ENCODE data around the gene PIP4K2A. TPM values are rescaled to one million over a fixed set of nuclear protein-coding genes. Genes with fewer than 3 reads are reported as not detected.

The PIP4K2A gene
- total and polyA plus RNA-seq, 12 donors = 12.3 to 70.6 (median 28.5) TPM

DNA sequence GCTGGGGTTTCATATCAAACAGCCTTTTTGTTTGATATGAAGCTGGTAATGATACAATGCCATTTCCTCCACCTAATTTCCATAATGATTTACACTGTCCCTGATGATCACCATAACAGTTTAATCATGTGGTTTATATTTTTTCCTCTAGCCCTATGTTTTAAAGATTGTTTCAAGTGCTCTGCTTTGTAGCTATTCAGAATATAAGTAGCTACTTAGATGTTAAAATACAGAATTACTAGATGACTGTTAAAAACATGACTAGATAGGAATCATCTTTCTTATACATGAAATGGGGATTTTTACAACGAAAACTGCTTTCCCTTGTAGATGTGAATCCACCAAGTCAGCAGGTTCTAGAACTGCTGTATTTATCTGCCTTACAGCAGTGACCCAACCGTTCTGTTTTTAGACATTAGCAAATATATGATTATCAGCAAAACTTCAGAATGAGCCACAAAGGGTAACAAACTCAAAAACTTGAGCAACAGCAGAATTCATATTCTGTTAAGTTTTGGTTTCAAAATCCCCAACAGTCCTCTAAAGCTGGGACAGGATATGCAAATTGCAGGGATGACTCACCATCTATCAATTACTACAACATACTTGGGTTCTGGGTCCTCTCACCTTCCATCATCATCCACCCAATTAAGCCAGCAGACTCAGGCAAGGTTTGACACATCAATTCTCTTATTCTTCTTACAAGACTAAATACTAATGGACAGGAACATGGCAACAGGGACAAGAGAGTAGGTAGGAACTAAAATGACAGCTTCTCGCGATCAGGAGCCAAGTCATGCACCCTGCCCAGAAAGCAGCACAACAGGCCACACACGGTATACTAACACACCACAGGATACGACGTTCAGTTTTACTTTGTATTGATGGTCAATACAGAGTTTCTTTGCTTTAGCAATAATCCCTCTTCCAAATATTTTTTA lies 83.9 kb downstream of the PIP4K2A start:
- H3K36me3 ChIP-seq (replicated peaks in 1 of 2) = no peaks in the 10 kb centered on the region
- no peak for TF ChIP-seq POLR2A (IDR thresholded peaks at IDR 0.05)
- TF ChIP-seq, protein P1, sequence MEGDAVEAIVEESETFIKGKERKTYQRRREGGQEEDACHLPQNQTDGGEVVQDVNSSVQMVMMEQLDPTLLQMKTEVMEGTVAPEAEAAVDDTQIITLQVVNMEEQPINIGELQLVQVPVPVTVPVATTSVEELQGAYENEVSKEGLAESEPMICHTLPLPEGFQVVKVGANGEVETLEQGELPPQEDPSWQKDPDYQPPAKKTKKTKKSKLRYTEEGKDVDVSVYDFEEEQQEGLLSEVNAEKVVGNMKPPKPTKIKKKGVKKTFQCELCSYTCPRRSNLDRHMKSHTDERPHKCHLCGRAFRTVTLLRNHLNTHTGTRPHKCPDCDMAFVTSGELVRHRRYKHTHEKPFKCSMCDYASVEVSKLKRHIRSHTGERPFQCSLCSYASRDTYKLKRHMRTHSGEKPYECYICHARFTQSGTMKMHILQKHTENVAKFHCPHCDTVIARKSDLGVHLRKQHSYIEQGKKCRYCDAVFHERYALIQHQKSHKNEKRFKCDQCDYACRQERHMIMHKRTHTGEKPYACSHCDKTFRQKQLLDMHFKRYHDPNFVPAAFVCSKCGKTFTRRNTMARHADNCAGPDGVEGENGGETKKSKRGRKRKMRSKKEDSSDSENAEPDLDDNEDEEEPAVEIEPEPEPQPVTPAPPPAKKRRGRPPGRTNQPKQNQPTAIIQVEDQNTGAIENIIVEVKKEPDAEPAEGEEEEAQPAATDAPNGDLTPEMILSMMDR (IDR thresholded peaks at IDR 0.05) = no peak
- peaks cover 0 to 50% of the 10 kb centered on the region in 2 donors for H3K4me1 ChIP-seq (replicated peaks in 1 of 2)
- 73 to 79% (median 76%) methylated on average over 7 of the region's 7 CpGs for WGBS, 4 donors
- intact Hi-C loops (cut with DNase I) = no loop called here
- peak overlapping the region in 4 of 5 donors; percentile 6 to 74 (median 52) for H3K27ac ChIP-seq
- DNase-seq = no peak
- H3K9me3 ChIP-seq (replicated peaks in 1 of 3) = no peaks in the 10 kb centered on the region
- no peaks in the 10 kb centered on the region for H3K27me3 ChIP-seq
- H3K4me3 ChIP-seq = no peak overlapping the region

DNA sequence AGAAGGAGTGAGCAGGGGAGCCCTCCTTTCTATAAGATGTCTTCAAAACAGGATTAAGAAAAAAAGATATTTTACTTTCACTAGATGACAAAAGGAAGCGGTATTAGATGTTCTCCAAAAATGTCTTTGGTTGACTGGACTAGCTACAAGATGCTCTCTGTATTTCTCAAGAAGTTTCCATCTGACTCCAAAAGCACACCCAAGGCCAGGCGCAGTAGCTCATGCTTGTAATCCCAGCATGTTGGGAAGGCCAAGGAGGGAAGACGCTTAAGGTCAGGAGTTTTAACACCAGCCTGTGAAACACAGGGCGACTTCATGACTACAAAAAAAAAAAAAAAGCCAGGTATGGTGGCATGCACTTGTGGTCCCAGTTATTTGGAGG lies 84.5 kb downstream of the PIP4K2A start:
- intact Hi-C loops (cut with DNase I) = no loop called here
- peaks cover 0 to 55% of the 10 kb centered on the region in 2 donors for H3K4me1 ChIP-seq (replicated peaks in 1 of 2)
- TF ChIP-seq, protein P1 (IDR thresholded peaks at IDR 0.05) = no peak
- no peak for TF ChIP-seq POLR2A (IDR thresholded peaks at IDR 0.05)
- H3K36me3 ChIP-seq (replicated peaks in 1 of 2) = no peaks in the 10 kb centered on the region
- H3K9me3 ChIP-seq (replicated peaks in 1 of 3) = no peaks in the 10 kb centered on the region
- no peaks in the 10 kb centered on the region for H3K27me3 ChIP-seq
- WGBS, 4 donors = 87 to 91% (median 90%) methylated on average over 4 of the region's 4 CpGs
- H3K4me3 ChIP-seq = no peak overlapping the region
- DNase-seq = no peak
- peak overlapping the region in 3 of 5 donors; percentile 51 to 74 (median 52) for H3K27ac ChIP-seq

DNA sequence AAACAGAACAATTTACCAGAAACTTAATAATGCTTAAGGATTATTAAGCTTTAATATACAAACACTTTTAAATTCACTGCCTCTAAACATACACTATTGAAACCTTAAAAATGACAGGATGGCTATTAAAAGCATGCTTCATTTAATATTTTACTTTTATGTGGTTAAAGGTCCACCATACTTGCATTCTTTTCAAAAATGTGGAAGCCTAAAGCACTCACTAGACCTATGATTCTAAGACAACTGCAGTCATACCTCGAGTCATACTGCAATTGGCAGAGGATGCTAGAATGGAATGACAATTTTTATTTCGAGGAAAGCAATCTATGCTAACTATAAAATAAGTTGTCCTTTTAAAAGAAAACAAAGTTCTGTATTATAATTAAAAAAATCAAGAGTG lies 85.3 kb downstream of the PIP4K2A start:
- peaks cover 0 to 62% of the 10 kb centered on the region in 2 donors for H3K4me1 ChIP-seq (replicated peaks in 1 of 2)
- H3K4me3 ChIP-seq = no peak overlapping the region
- intact Hi-C loops (cut with DNase I) = no loop called here
- TF ChIP-seq, protein P1 (IDR thresholded peaks at IDR 0.05) = no peak
- TF ChIP-seq POLR2A (IDR thresholded peaks at IDR 0.05) = no peak
- H3K36me3 ChIP-seq (replicated peaks in 1 of 2) = no peaks in the 10 kb centered on the region
- no peaks in the 10 kb centered on the region for H3K9me3 ChIP-seq (replicated peaks in 1 of 3)
- DNase-seq = no peak
- H3K27ac ChIP-seq = no peak overlapping the region
- no peaks in the 10 kb centered on the region for H3K27me3 ChIP-seq
- 80 to 92% (median 89%) methylated on average over 2 of the region's 2 CpGs for WGBS, 4 donors

DNA sequence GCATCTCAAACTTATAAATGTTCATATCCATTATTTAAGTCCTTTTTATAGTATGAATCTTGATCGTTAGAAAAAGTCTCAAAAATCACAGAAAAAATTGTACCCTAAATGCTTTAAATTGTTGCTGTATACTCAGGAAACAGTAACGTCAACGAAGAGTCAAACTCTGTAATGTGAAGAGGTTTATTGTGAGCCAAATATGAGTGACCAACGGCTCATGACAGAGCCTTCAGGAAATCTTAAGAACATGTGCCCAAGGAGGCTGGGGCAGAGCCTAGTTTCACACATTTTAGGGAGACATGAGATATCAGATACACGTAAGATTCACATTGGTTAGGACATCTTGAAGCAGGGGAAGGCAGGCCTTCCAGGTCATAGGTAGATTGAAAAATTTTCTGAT lies 86.1 kb downstream of the PIP4K2A start:
- WGBS, 4 donors = 88 to 92% (median 90%) methylated on average over 5 of the region's 5 CpGs
- H3K4me1 ChIP-seq (replicated peaks in 1 of 2) = peaks cover 0 to 68% of the 10 kb centered on the region in 2 donors
- no peak for DNase-seq

More for the DNA sequence above, 86.1 kb downstream of the PIP4K2A start:
- Histone ChIP-seq H3K36me3 (replicated peaks in 1 of 2) (no peaks in the 10 kb centered on the region), H3K27me3 (no peaks in the 10 kb centered on the region), H3K27ac (no peak overlapping the region), H3K9me3 (replicated peaks in 1 of 3) (no peaks in the 10 kb centered on the region), H3K4me3 (no peak overlapping the region)
- TF ChIP-seq, protein P1 (IDR thresholded peaks at IDR 0.05) = no peak
- TF ChIP-seq POLR2A (IDR thresholded peaks at IDR 0.05) = no peak
- intact Hi-C loops (cut with DNase I) = no loop called here
